Caco-2 (cell line): ENCODE measurements around the gene LYRM2. TPM values are rescaled to one million over a fixed set of nuclear protein-coding genes. Genes with fewer than 3 reads are reported as not detected.

Source experiments
- BruUV-seq: library from RNA; stranded (reverse); fragments of 400-500 nt; replicated peaks from 2 replicates; lab custom pipeline; 2021; lab: Mats Ljungman, UMichigan
- CTCF ChIA-PET: fragments of 300-600 bp; sonication (Branson Sonifier 250); formaldehyde crosslinking; loops from one replicate; lab custom pipeline; 2022; ENCODE audit warnings: antibody characterized with exemption; lab: Charles Lee
- POLR2A ChIA-PET: fragments of 300-600 bp; sonication (Branson Sonifier 250); formaldehyde crosslinking; loops from one replicate; lab custom pipeline; 2022; ENCODE audit warnings: antibody characterized with exemption; lab: Charles Lee
- DNase-seq, 2 experiments: peaks; one replicate each; pipeline versions ENCODE4 v3.0.0 to v3.0.0-alpha.2; 2020 to 2022
- H3K27me3 ChIP-seq: replicated peaks from 2 replicates; pipeline ENCODE4 v1.6.0; 2011; ENCODE audit warnings: low read length; ENCODE audit not compliant: control insufficient read depth, insufficient read depth
- H3K36me3 ChIP-seq: 2 replicates; pipeline ENCODE4 v1.5.1; 2011; ENCODE audit warnings: low read length; ENCODE audit not compliant: control insufficient read depth, insufficient read depth
- H3K4me1 ChIP-seq: fragments of 250-450 bp; sonication (Bioruptor Pico); 2 replicates; pipeline ENCODE4 v1.5.1; 2020; ENCODE audit warnings: mild to moderate bottlenecking
- H3K4me3 ChIP-seq: 2 replicates; pipeline ENCODE4 v1.5.1; 2011; ENCODE audit warnings: low read depth, mild to moderate bottlenecking, control low read depth, low read length
- H3K9me3 ChIP-seq: fragments of 250-450 bp; sonication (Bioruptor Pico); 2 replicates; pipeline ENCODE4 v1.5.1; 2020; ENCODE audit warnings: mild to moderate bottlenecking, moderate library complexity
- H3K27ac Mint-ChIP-seq: one replicate; pipeline ENCODE4 v1.8.0; 2022; ENCODE audit warnings: mixed read lengths; ENCODE audit not compliant: unreplicated experiment
- H3K27me3 Mint-ChIP-seq: one replicate; pipeline ENCODE4 v1.8.0; 2022; ENCODE audit warnings: mixed read lengths; ENCODE audit not compliant: insufficient read depth, unreplicated experiment
- H3K36me3 Mint-ChIP-seq: one replicate; pipeline ENCODE4 v1.8.0; 2022; ENCODE audit warnings: mild to moderate bottlenecking, mixed read lengths; ENCODE audit not compliant: insufficient read depth, unreplicated experiment
- H3K4me1 Mint-ChIP-seq: one replicate; pipeline ENCODE4 v1.8.0; 2022; ENCODE audit warnings: low read depth, mixed read lengths; ENCODE audit not compliant: unreplicated experiment
- H3K4me3 Mint-ChIP-seq: one replicate; pipeline ENCODE4 v1.8.0; 2022; ENCODE audit warnings: mild to moderate bottlenecking, moderate library complexity, mixed read lengths; ENCODE audit not compliant: unreplicated experiment
- H3K9me3 Mint-ChIP-seq: one replicate; pipeline ENCODE4 v1.8.0; 2022; ENCODE audit warnings: mixed read lengths; ENCODE audit not compliant: unreplicated experiment
- CTCF ChIP-seq, 2 experiments: fragments of 200-600 bp in 1 of 2; IDR thresholded peaks; 1 replicate in 1 of 2; 2 replicates in 1 of 2; pipeline versions ENCODE4 v1.5.1 to v1.8.0; 2011 to 2022; ENCODE audit warnings: antibody characterized with exemption in 1 of 2, control low read depth in 1 of 2, inconsistent platforms in 1 of 2, low read depth in 1 of 2, low read length in 1 of 2, mild to moderate bottlenecking in 1 of 2, moderate library complexity in 1 of 2; ENCODE audit not compliant: insufficient read depth in 1 of 2, severe bottlenecking in 1 of 2, unreplicated experiment in 1 of 2
- intact Hi-C: fragments of 100-400 bp; cut with micrococcal nuclease; formaldehyde crosslinking; loops from one replicate; pipeline ENCODE4 v1.10.0; 2022; ENCODE audit not compliant: unreplicated experiment
- total RNA-seq: library from RNA; stranded (reverse); gene quantifications from 2 replicates; pipeline ENCODE4 v1.2.3, GENCODE V29; 2022

LYRM2 gene
- total RNA-seq, 1 experiment from 2014 or later, result 40.9 TPM

GRCh38 chr6:89682991-89683390, 44.4 kb upstream of the LYRM2 start:
- intact Hi-C loops, result no loop called here
- H3K36me3 ChIP-seq, result no peaks in the 10 kb centered on the region; the same call in none of the 2 replicates
- Mint-ChIP-seq H3K9me3 (no peaks in the 10 kb centered on the region), H3K27ac (no peak overlapping the region), H3K4me1 (no peaks in the 10 kb centered on the region), H3K4me3 (no peak overlapping the region), H3K27me3 (no peaks in the 10 kb centered on the region), H3K36me3 (peaks cover 86% of the 10 kb centered on the region)
- no peak for DNase-seq
- CTCF ChIA-PET, result no interaction called here
- no peaks in the 10 kb centered on the region for H3K9me3 ChIP-seq
- no TSS peak for BruUV-seq
- POLR2A ChIA-PET, result no interaction called here
- H3K4me3 ChIP-seq, result no peak overlapping the region
- TF ChIP-seq CTCF (IDR thresholded peaks at IDR 0.05; ENCODE audit: insufficient read depth in 1 of 2, low read depth in 1 of 2, low read length in 1 of 2, severe bottlenecking in 1 of 2, unreplicated experiment in 1 of 2), result no peak
- no peaks in the 10 kb centered on the region for H3K4me1 ChIP-seq
- H3K27me3 ChIP-seq, result no peaks in the 10 kb centered on the region

DNA sequence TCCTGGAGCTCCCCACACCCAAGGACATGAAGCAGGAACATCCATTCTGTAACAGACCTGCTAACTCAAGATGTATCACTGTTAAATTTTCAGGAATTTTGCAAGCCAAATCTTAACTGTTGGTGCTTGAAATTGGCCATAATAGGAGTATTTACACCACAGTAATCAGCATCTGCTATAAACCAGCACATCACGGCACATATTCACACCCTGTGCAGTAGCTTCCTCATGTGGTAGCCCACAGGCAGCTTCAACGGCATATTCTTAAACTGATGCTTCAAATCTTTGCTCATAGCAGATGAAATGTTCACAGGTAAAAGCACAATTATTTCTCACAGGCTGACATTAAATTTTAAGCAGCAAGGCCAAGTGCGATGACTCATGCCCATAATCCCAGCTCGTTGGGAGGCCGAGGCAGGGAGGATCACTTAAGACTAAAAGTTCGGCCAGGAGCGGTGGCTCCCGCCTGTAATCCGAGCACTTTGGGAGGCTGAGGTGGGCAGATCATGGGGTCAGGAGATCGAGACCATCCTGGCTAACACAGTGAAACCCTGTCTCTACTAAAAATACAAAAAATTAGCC, 43.5 kb upstream of the LYRM2 start:
- intact Hi-C loops, result no loop called here
- CTCF ChIA-PET, result interaction anchor here (0.6 to 0.9 kb wide), 3 partner anchors 43 to 603 kb away, joined by 3 to 8 read pairs (median 5); no protein-coding TSS in a partner anchor
- H3K36me3 ChIP-seq, result no peaks in the 10 kb centered on the region; the same call in none of the 2 replicates
- Mint-ChIP-seq H3K9me3 (no peaks in the 10 kb centered on the region), H3K36me3 (peaks cover 84% of the 10 kb centered on the region), H3K27me3 (no peaks in the 10 kb centered on the region), H3K27ac (no peak overlapping the region), H3K4me1 (no peaks in the 10 kb centered on the region), H3K4me3 (no peak overlapping the region)
- no peaks in the 10 kb centered on the region for H3K9me3 ChIP-seq
- no peaks in the 10 kb centered on the region for H3K27me3 ChIP-seq
- no peak for TF ChIP-seq CTCF (IDR thresholded peaks at IDR 0.05; ENCODE audit: insufficient read depth in 1 of 2, low read depth in 1 of 2, low read length in 1 of 2, severe bottlenecking in 1 of 2, unreplicated experiment in 1 of 2)
- no peak overlapping the region for H3K4me3 ChIP-seq
- no peaks in the 10 kb centered on the region for H3K4me1 ChIP-seq
- POLR2A ChIA-PET, result no interaction called here
- no TSS peak for BruUV-seq
- no peak for DNase-seq

- Histone ChIP-seq H3K4me3 (no peak overlapping the region), H3K27me3 (no peaks in the 10 kb centered on the region), H3K36me3 (no peaks in the 10 kb centered on the region; the same call in none of the 2 replicates), H3K9me3 (no peaks in the 10 kb centered on the region), H3K4me1 (no peaks in the 10 kb centered on the region)
- TF ChIP-seq CTCF (IDR thresholded peaks at IDR 0.05; ENCODE audit: insufficient read depth in 1 of 2, low read depth in 1 of 2, low read length in 1 of 2, severe bottlenecking in 1 of 2, unreplicated experiment in 1 of 2), result no peak
- H3K9me3 Mint-ChIP-seq, result no peaks in the 10 kb centered on the region
- H3K27ac Mint-ChIP-seq, result no peak overlapping the region
- H3K4me1 Mint-ChIP-seq, result no peaks in the 10 kb centered on the region
- BruUV-seq, result no TSS peak
- CTCF ChIA-PET, result no interaction called here
- POLR2A ChIA-PET, result no interaction called here
- H3K36me3 Mint-ChIP-seq, result peaks cover 84% of the 10 kb centered on the region
- H3K4me3 Mint-ChIP-seq, result no peak overlapping the region
- H3K27me3 Mint-ChIP-seq, result no peaks in the 10 kb centered on the region
- intact Hi-C loops, result no loop called here
- DNase-seq, result no peak
Measured at GRCh38 chr6:89680551-89680950, 42.0 kb upstream of the LYRM2 start.
